Left cardiac atrium (tissue), 4 donors: ENCODE data around the gene OR1A1. TPM values are rescaled to one million over a fixed set of nuclear protein-coding genes. Genes with fewer than 3 reads are reported as not detected.
"Not testable (repeated sequence)": the region's sequence is repeated elsewhere in the genome, so short reads cannot be mapped to it uniquely, and the experiment has no call there.

Experiments used
- ATAC-seq, 2 donors: fragments of 200-7000 bp; cut with Tn5 transposase; one replicate each; pipeline ENCODE4 v1.9.1; 2020; ENCODE audit warnings: mild to moderate bottlenecking in 2 of 2, moderate library complexity in 2 of 2
- DNase-seq: peaks from one replicate; pipeline ENCODE4 v3.0.0-alpha.2; 2020
- intact Hi-C, 2 donors: fragments of 100-400 bp; cut with DNase I; formaldehyde crosslinking; loops; one replicate each; pipeline versions ENCODE4 v1.14.1 to v1.15.1; 2022 to 2023
- long read RNA-seq: library from polyadenylated mRNA; unstranded; transcript quantifications from one replicate; pipeline ENCODE4 v2.0.0, GENCODE V29; 2021
- total RNA-seq, 2 donors: library from RNA; stranded (reverse); fragmentation: NEBNext Ultra II Directional; extraction: Animal tissue kit (Norgen Biotek cat#: 25700); gene quantifications; one replicate each; pipeline ENCODE4 v1.2.1, GENCODE V29; 2021
- donor health status: DM: no; HTN: yes; CAD: no.
- donor health status: DM: no; HTN: yes; CAD: no; lungs with severe emphysema.
- donor health status: DM: yes; HTN: yes; CAD: no.
- donor health status: Dilated cardiomyopathy.

The OR1A1 gene
- total RNA-seq = not detected
- long read RNA-seq = 0 reads

DNA sequence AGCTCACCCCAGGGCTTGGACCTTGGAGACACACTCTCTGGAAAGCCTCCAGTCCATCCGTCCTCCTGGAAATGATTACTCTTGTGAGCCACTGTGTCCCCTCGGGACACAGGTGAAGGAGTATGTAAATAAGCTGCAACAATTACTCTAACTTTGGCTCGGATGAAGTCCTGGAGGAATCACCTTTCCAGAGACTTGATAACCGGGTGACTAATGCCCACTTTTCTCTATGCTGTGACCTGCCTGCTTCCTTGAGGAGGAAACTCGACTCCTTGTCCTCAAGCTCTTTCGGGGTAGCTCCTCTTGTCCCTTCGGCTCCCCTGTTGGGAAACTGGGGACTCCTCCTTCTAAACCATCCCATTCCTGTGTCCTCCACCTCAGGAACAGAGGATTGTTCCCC, at the start of gene OR1A1:
Gene OR1A1, plus strand, starts transcription at position 301 of the 400 bp plus-strand sequence. CDS start 7,954 bp downstream, outside the sequence.
- DNase-seq = no peak
- intact Hi-C loops = no loop called here
- no peak for ATAC-seq

DNA sequence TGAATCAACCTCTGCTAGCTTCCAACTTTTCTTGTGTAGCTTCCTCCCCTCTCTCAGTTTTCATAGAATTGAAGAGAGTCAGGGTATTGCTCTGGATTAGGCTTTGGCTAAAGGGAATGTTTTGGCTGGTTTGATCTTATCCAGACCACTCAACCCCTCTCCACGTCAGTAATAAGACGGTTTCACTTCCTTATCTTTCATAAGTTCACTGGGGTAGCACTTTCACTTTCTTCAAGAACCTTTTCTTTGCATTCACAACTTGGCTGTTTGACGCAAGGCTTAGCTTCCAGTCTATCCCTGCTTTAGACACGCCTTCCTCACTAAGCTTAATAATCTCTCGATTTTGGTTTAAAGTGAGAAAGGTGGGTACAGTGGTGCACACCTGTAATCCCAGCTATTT, 39.9 kb upstream of the OR1A1 start:
- no peak for DNase-seq
- ATAC-seq = no peak
- intact Hi-C loops = no loop called here

- intact Hi-C loops = no loop called here
- no peak for DNase-seq
- no peak for ATAC-seq
Observed at GRCh38 chr17:3189961-3190360, 17.5 kb upstream of the OR1A1 start.

DNA sequence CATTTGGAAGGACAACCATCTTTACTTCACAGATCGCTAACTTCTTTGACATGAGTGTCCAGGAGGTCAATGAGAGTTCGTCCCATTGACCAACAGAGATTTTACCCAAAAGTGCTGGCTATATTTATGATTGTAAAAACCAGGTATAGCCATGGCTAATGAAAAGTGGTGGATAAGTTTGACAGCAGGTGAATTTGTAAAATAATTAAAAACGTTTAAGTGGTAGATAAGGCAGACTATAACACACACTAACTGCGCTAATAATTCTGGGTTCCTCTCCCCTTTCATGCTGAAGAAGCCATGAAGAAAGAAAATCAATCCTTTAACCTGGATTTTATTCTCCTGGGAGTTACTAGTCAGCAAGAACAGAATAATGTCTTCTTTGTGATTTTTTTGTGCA, 10.2 kb upstream of the OR1A1 start, which contains the start of gene OR1A2:
Gene OR1A2, plus strand, starts transcription at position 301 of the 400 bp plus-strand sequence. Its CDS starts 0 bp downstream, at position 301.
- ATAC-seq (no peak), DNase-seq (no peak)
- intact Hi-C loops = no loop called here

DNA sequence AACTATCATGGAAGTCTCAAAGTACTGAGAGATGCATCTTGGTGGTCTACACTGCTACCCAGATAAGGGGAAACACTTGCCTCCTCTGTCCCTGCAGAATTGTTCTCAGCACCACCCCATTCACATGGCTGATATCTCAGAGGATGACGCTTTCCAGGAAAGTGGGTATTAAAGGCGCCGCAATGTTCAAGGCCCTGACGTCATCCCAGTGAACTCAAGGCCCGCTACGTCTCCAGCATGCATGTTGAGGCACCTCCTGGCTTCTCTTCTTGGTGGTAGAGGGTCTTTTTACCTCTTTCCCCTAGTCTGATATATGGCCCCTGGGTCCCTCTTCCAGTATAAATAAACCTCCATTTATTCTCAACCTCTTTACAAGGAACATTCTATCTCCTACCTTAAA, 1.0 kb downstream of the OR1A1 start:
- no peak for ATAC-seq
- intact Hi-C loops = no loop called here
- no peak for DNase-seq

- ATAC-seq = no peak
- intact Hi-C loops = no loop called here
- no peak for DNase-seq
Observed at GRCh38 chr17:3213001-3213400, 5.5 kb downstream of the OR1A1 start.

DNA sequence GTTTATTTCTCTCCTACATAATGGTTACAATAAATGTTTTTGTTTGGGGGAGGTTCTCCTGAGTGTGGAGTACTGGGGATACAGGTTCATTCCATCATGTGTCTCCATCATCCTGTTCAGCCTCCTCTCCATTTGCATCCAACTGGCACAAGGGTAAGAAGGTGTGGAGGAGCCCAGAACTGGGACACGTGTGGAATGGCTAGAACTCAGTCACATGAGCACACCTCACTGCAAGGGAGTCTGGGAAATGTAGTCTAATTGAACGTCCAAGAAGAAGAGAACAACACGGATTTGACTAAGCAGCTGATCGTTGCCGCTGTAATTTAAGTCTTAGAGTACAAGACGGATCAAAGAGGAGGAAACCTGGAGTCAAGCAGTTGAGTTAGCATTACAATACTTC, 6.1 kb downstream of the OR1A1 start:
- intact Hi-C loops = no loop called here
- DNase-seq = no peak
- no peak for ATAC-seq

DNA sequence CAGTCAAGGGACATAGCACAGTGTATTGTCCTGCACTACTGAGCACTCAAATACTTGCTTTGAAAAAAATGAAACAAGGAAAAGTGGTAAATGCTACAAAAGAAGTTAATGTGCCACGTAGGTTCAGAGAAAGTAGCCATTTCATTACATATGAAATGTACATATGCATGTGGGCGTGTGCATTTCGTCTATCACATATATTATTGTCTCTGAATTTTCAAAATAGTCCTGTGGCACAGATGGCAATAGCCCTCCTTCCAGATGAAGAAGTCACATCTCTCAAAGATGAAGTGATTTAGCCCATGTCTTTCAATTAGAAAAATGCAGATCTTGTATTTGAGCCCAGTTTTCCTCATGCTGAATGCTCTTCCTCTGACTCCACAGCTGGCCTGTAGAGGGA, 12.5 kb downstream of the OR1A1 start:
- intact Hi-C loops, ATAC-seq, DNase-seq: not testable (repeated sequence)

GRCh38 chr17:3221850-3222249, 14.4 kb downstream of the OR1A1 start:
- intact Hi-C loops = no loop called here
- DNase-seq (no peak), ATAC-seq (no peak)

DNA sequence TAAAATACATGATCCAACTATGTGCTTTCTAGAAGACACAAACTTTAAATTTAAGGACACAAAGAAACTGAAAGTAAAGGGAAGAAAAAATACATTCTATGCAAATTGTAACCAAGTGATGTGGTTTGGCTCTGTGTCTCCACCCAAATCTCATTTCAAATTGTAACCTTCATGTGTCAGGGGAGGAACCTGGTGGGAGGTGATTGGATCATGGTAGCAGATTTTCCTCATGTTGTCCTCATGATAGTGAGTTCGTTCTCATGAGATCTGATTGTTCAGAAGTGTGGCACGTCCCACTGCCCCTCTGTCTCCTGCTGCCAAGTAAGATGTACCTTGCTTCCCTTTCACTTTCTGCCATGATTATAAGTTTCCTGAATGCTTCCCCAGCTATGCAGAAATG, 15.0 kb downstream of the OR1A1 start:
- intact Hi-C loops = no loop called here
- DNase-seq (no peak), ATAC-seq (no peak)

DNA sequence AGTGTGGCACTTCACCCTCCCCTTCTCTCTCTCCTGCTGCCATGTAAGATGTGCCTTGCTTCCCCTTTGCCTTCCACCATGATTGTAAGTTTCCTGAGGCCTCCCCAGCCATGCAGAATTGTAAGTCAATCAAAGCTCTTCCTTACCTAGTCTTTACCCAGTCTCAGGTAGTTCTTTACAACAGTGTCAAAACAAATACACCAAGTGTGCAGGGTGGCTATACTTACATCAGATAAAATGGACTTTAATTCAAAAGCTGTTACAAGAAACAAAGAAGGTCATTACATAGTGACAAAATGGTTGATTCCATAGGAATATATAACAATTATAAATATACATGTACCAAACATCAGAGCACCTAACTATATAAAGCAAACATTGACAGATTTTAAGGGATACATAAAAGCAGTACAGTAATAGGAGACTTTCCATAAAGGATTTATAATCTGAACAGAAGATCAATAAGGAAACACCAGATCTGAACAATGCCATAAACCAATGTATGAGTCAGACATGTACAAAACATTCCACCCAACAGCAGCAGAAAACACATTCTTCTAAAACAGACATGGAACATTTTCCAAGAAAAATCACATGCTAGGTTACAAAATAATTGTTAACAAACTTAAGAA, 17.4 kb downstream of the OR1A1 start:
- DNase-seq, intact Hi-C loops, ATAC-seq: not testable (repeated sequence)

- ATAC-seq, intact Hi-C loops, DNase-seq: not testable (repeated sequence)
Observed at GRCh38 chr17:3232300-3232699, 24.8 kb downstream of the OR1A1 start.

DNA sequence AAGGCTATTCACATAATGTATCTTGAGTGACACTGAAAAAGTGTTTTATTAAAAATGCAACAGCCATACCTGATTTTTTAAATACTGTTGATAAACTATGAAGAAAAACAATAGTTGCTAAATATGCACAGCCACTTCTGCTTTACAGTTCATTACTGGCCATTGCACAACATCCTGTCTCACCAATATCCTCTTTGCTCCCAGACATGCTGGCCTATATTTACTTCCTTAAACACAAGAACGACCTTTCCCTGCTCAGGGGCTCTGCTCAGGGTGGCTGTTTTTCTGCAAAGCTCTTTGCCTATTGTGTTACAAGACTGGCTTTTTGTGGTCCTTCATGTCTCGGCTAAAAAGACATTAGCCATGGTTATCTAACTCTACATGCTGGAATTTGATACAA, 31.2 kb downstream of the OR1A1 start:
- DNase-seq, intact Hi-C loops: not testable (repeated sequence)
- ATAC-seq = peak in 1 of 2 donors; percentile 32

DNA sequence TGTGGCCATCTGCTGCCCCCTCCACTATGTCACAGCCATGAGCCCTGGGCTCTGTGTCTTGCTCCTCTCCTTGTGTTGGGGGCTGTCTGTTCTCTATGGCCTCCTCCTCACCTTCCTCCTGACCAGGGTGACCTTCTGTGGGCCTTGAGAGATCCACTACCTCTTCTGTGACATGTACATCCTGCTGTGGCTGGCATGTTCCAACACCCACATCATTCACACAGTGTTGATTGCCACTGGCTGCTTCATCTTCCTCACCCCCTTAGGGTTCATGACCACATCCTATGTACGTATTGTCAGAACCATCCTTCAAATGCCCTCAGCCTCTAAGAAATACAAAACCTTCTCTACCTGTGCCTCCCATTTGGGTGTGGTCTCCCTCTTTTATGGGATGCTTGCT, 33.6 kb downstream of the OR1A1 start:
- intact Hi-C loops, DNase-seq, ATAC-seq: not testable (repeated sequence)

- DNase-seq, ATAC-seq, intact Hi-C loops: not testable (repeated sequence)
Observed at GRCh38 chr17:3244841-3245240, 37.4 kb downstream of the OR1A1 start.

DNA sequence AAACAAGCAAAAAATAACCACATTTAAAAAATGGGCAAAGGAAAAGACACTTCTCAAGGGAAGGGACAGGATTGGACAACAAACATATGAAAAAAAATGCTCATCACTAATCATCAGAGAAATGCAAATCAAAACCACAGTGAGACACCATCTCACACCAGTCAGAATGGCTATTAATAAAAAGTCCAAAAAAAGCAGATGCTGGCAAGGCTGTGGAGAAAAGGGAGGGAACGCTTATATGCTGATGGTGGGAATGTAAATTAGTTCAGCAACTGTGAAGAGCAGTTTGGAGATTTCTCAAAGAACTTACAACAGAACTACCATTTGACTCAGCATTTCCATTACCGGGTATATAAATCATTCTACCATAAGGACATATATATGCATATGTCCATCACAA, 41.5 kb downstream of the OR1A1 start:
- intact Hi-C loops, ATAC-seq, DNase-seq: not testable (repeated sequence)

GRCh38 chr17:3256575-3256974, 49.1 kb downstream of the OR1A1 start:
- no peak for ATAC-seq
- DNase-seq = no peak
- intact Hi-C loops = no loop called here

- intact Hi-C loops = no loop called here
- no peak for ATAC-seq
- no peak for DNase-seq
Observed at GRCh38 chr17:3260163-3260562, 52.7 kb downstream of the OR1A1 start.

GRCh38 chr17:3260600-3260999, 53.1 kb downstream of the OR1A1 start:
- ATAC-seq = no peak
- DNase-seq = no peak
- intact Hi-C loops = no loop called here
